ENCODE results near the gene ZNF219. TPM values are rescaled to one million over a fixed set of nuclear protein-coding genes. Genes with fewer than 3 reads are reported as not detected.
A peak's percentile ranks its signal among the peaks of the same experiment; 100 is the strongest.

The ZNF219 gene
- total and polyA plus RNA-seq, 2 of the 13 experiments (the other 11 are each of a cell fraction or from before 2014, with no cell fraction given) = 34.5 to 36.6 TPM

GRCh38 chr14:21145437-21145836, 47.0 kb upstream of the ZNF219 start:
- FAIRE-seq = no peak
- CTCF ChIA-PET (ENCODE audit: low intra/inter-chr PET ratio, low total read pairs) = no interaction called here
- 0 out of 2 replicates have a peak, but pooled peaks cover 6% of the 10 kb centered on the region for H3K4me1 ChIP-seq (ENCODE audit: insufficient read depth, low read length)
- no peaks in the 10 kb centered on the region for H4K20me1 ChIP-seq (ENCODE audit: insufficient read depth, low read length)
- no peak overlapping the region for H3K4me2 ChIP-seq (ENCODE audit: low read depth, low read length)
- TF ChIP-seq HNRNPH1 (optimal IDR thresholded peaks at IDR 0.05; ENCODE audit: low read depth, low read length) (no peak), CHD4 (IDR thresholded peaks at IDR 0.05; ENCODE audit: borderline replicate concordance, low read length) (no peak), FOXK1 (CRISPR knock-in tag; IDR thresholded peaks at IDR 0.05; ENCODE audit: borderline replicate concordance, low read depth) (no peak), ZNF644 (CRISPR knock-in tag; IDR thresholded peaks at IDR 0.05; ENCODE audit: low read depth) (no peak), LCORL (IDR thresholded peaks at IDR 0.05) (no peak), LCORL (CRISPR knock-in tag; IDR thresholded peaks at IDR 0.05) (no peak)
- TF ChIP-seq, protein P1, sequence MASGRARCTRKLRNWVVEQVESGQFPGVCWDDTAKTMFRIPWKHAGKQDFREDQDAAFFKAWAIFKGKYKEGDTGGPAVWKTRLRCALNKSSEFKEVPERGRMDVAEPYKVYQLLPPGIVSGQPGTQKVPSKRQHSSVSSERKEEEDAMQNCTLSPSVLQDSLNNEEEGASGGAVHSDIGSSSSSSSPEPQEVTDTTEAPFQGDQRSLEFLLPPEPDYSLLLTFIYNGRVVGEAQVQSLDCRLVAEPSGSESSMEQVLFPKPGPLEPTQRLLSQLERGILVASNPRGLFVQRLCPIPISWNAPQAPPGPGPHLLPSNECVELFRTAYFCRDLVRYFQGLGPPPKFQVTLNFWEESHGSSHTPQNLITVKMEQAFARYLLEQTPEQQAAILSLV (CRISPR knock-in tag; IDR thresholded peaks at IDR 0.05; ENCODE audit: borderline replicate concordance) = no peak
- H3K9me3 ChIP-seq (ENCODE audit: low read length) = peaks cover 15% of the 10 kb centered on the region
- intact Hi-C loops (cut with micrococcal nuclease; ENCODE audit: unreplicated experiment) (no loop called here), in situ Hi-C loops (cut with HindIII; ENCODE audit: extremely low pct_ligation_motif_present, low pct_unique_long_range_greater_than_20kb) (no loop called here)
- no peaks in the 10 kb centered on the region for H3K27me3 ChIP-seq (ENCODE audit: control insufficient read depth in 1 of 2, insufficient read depth in 2 of 2, low read length in 2 of 2)
- BruUV-seq (replicated peaks) = no TSS peak
- DNase-seq (ENCODE audit: low spot score) = no peak
- ATAC-seq = no peak
- H3K36me3 ChIP-seq (replicated peaks in 1 of 2; ENCODE audit: control insufficient read depth in 1 of 2, insufficient read depth in 2 of 2, low read length in 2 of 2) = no peaks in the 10 kb centered on the region
- H3K9ac ChIP-seq (ENCODE audit: insufficient read depth, low read depth, low read length) = no peak overlapping the region
- no peak overlapping the region for H2AFZ ChIP-seq (ENCODE audit: low read length)
- no peak overlapping the region for H3K4me3 ChIP-seq (replicated peaks in 1 of 3; ENCODE audit: insufficient read depth in 1 of 3, low read depth in 2 of 3, low read length in 3 of 3)
- POLR2A ChIA-PET = no interaction called here
- no peaks in the 10 kb centered on the region for H3K79me2 ChIP-seq (ENCODE audit: insufficient read depth, low read length)
- no peak overlapping the region for H3K27ac ChIP-seq (ENCODE audit: extremely low read length, insufficient read depth, low read length)

DNA sequence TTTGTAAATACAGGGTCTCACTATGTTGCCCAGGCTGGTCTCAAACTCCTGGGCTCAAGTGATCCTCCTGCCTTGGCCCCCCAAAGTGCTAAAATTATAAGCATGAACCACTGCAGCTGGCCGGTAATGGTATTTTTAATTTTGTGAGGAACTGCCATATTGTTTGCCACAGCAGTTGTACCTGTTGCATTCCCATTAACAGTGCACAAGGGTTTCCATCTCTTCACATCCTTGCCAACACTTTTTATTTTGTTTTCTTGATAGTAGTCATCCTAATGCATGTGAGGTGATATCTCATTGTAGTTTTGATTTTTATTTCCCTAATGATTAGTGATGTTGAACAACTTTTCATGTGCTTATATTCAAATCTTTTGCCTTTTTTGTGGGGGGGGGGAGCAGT, 43.9 kb upstream of the ZNF219 start:
- Histone ChIP-seq H3K9ac (ENCODE audit: insufficient read depth, low read depth, low read length) (no peak overlapping the region), H4K20me1 (ENCODE audit: insufficient read depth, low read length) (no peaks in the 10 kb centered on the region), H3K79me2 (ENCODE audit: insufficient read depth, low read length) (no peaks in the 10 kb centered on the region), H3K27me3 (ENCODE audit: control insufficient read depth in 1 of 2, insufficient read depth in 2 of 2, low read length in 2 of 2) (no peaks in the 10 kb centered on the region), H2AFZ (ENCODE audit: low read length) (peak overlapping the region; percentile 96), H3K4me1 (ENCODE audit: insufficient read depth, low read length) (0 out of 2 replicates have a peak, but pooled peaks cover 6% of the 10 kb centered on the region), H3K9me3 (ENCODE audit: low read length) (peaks cover 15% of the 10 kb centered on the region), H3K36me3 (replicated peaks in 1 of 2; ENCODE audit: control insufficient read depth in 1 of 2, insufficient read depth in 2 of 2, low read length in 2 of 2) (no peaks in the 10 kb centered on the region), H3K4me2 (ENCODE audit: low read depth, low read length) (peak overlapping the region; percentile 71), H3K27ac (ENCODE audit: extremely low read length, insufficient read depth, low read length) (no peak overlapping the region), H3K4me3 (replicated peaks in 1 of 3; ENCODE audit: insufficient read depth in 1 of 3, low read depth in 2 of 3, low read length in 3 of 3) (0 out of 6 replicates have a peak overlapping the region, but pooled peaks of 1 of the 3 experiments have one; percentile 31)
- WGBS (ENCODE audit: low lambda C conversion rate) = 34% methylated on average over 1 of the region's 1 CpG
- ChIA-PET CTCF (ENCODE audit: low intra/inter-chr PET ratio, low total read pairs) (no interaction called here), POLR2A (no interaction called here)
- BruUV-seq (replicated peaks) = no TSS peak
- DNase-seq (ENCODE audit: low spot score) (no peak), ATAC-seq (no peak), FAIRE-seq (no peak)
- intact Hi-C loops (cut with micrococcal nuclease; ENCODE audit: unreplicated experiment) (no loop called here), in situ Hi-C loops (cut with HindIII; ENCODE audit: extremely low pct_ligation_motif_present, low pct_unique_long_range_greater_than_20kb) (no loop called here)
- TF ChIP-seq PHB2 (IDR thresholded peaks at IDR 0.05; ENCODE audit: partially characterized antibody) (no peak), ZMAT5 (CRISPR knock-in tag; IDR thresholded peaks at IDR 0.05; ENCODE audit: borderline replicate concordance, low read depth) (no peak), ZSCAN9 (CRISPR knock-in tag; IDR thresholded peaks at IDR 0.05; ENCODE audit: borderline replicate concordance) (no peak), ZNF121 (CRISPR knock-in tag; IDR thresholded peaks at IDR 0.05) (peak; percentile 48; the same call in 1 of the 2 replicates)

All from HepG2 (cell line).